Measurements from ENCODE around the gene GRM3. TPM values are rescaled to one million over a fixed set of nuclear protein-coding genes. Genes with fewer than 3 reads are reported as not detected.

GRM3 gene
- total RNA-seq, 1 donor from 2014 or later: not detected

DNA sequence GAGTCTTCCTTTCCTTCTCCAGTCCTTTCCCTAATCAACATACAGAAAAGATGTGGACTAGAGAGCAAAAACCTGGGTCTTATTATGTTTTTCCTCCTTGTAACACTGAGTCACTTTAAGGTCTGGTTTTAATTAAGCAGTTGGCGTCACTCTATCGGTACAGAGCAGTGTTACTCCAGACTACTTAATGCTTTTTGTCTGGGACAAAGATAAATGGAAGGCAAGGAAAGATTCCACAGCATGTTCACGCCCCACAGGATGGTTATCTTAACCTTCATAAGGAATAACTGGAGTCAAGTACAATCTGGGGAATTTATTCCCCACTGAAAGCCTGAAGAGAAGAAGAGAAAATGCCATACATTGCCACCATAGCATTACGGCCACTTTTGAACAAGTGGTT, 270.0 kb downstream of the GRM3 start:
- intact Hi-C loops (cut with DNase I): no loop called here
- no peak for ATAC-seq
- no peak for DNase-seq
- H3K27me3 ChIP-seq (ENCODE audit: low read depth): no peaks in the 10 kb centered on the region
- no peaks in the 10 kb centered on the region for H3K9me3 ChIP-seq
- no peak overlapping the region for H3K27ac ChIP-seq
- peaks cover 21% of the 10 kb centered on the region for H3K36me3 ChIP-seq
- TF ChIP-seq, protein P1, sequence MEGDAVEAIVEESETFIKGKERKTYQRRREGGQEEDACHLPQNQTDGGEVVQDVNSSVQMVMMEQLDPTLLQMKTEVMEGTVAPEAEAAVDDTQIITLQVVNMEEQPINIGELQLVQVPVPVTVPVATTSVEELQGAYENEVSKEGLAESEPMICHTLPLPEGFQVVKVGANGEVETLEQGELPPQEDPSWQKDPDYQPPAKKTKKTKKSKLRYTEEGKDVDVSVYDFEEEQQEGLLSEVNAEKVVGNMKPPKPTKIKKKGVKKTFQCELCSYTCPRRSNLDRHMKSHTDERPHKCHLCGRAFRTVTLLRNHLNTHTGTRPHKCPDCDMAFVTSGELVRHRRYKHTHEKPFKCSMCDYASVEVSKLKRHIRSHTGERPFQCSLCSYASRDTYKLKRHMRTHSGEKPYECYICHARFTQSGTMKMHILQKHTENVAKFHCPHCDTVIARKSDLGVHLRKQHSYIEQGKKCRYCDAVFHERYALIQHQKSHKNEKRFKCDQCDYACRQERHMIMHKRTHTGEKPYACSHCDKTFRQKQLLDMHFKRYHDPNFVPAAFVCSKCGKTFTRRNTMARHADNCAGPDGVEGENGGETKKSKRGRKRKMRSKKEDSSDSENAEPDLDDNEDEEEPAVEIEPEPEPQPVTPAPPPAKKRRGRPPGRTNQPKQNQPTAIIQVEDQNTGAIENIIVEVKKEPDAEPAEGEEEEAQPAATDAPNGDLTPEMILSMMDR (IDR thresholded peaks at IDR 0.05): no peak
- no peaks in the 10 kb centered on the region for H3K4me1 ChIP-seq
- no peak overlapping the region for H3K4me3 ChIP-seq
